ENCODE data around the gene LIMS2. TPM values are rescaled to one million over a fixed set of nuclear protein-coding genes. Genes with fewer than 3 reads are reported as not detected.

Gene LIMS2
- total and polyA plus RNA-seq, 2 experiments from 2014 or later: 1.6 to 3.5 TPM

DNA sequence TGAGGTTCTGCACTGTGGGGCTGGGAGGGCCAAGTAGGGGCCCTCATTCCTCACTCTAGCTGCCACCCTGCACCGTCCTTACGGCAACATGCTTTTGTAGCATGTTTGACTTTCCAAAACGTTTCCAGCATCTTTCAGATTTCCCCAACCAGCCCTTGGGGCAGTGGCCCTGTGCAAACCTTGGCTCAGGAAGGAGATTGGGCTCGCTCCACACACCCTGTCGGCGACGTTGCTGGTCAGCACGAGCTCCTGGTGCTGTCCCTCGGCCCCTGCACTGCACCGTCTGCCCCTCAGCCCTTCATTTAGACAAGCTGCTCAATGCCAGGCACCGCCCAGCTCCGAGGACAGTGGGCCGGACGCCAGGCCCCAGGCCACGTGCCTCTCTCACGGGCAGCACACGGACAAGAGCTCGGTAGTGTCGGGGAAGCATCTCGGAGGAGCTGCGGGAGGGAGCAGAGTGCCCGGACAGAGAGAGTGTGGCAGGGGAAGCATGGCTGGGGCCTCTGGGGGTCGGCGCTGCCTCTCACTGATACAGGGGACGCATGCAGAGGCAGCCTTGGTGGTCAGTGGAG, 22.5 kb downstream of the LIMS2 start:
- H3K27me3 ChIP-seq (ENCODE audit: insufficient read depth): no peaks in the 10 kb centered on the region
- H3K27me3 Mint-ChIP-seq (ENCODE audit: insufficient read depth, low read depth, poor library complexity): peaks cover 22% of the 10 kb centered on the region
- no peaks in the 10 kb centered on the region for H3F3A ChIP-seq (replicated peaks; ENCODE audit: low read depth)
- no peak overlapping the region for H3K4me3 ChIP-seq
- no peaks in the 10 kb centered on the region; the same call in 2 of the 3 replicates for H3K36me3 Mint-ChIP-seq (ENCODE audit: low read depth)
- H3K9me3 Mint-ChIP-seq: no peaks in the 10 kb centered on the region
- H4K20me1 ChIP-seq (replicated peaks; ENCODE audit: insufficient read depth): no peaks in the 10 kb centered on the region; the same call in 1 of the 2 replicates
- H3K79me2 ChIP-seq (replicated peaks; ENCODE audit: insufficient read depth): no peaks in the 10 kb centered on the region
- no peaks in the 10 kb centered on the region for H3K36me3 ChIP-seq (ENCODE audit: insufficient read depth)
- H2AFZ ChIP-seq: no peak overlapping the region
- no peak overlapping the region for H3K27ac ChIP-seq (ENCODE audit: low read depth)
- ATAC-seq (no peak), DNase-seq (ENCODE audit: low spot score) (no peak)
- no peak overlapping the region; the same call in 1 of the 2 replicates for H3K27ac Mint-ChIP-seq
- H3K9me2 ChIP-seq (ENCODE audit: insufficient read depth): no peaks in the 10 kb centered on the region
- H3K4me3 Mint-ChIP-seq: no peak overlapping the region
- TF ChIP-seq, protein P1, sequence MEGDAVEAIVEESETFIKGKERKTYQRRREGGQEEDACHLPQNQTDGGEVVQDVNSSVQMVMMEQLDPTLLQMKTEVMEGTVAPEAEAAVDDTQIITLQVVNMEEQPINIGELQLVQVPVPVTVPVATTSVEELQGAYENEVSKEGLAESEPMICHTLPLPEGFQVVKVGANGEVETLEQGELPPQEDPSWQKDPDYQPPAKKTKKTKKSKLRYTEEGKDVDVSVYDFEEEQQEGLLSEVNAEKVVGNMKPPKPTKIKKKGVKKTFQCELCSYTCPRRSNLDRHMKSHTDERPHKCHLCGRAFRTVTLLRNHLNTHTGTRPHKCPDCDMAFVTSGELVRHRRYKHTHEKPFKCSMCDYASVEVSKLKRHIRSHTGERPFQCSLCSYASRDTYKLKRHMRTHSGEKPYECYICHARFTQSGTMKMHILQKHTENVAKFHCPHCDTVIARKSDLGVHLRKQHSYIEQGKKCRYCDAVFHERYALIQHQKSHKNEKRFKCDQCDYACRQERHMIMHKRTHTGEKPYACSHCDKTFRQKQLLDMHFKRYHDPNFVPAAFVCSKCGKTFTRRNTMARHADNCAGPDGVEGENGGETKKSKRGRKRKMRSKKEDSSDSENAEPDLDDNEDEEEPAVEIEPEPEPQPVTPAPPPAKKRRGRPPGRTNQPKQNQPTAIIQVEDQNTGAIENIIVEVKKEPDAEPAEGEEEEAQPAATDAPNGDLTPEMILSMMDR (conservative IDR thresholded peaks at IDR 0.05; ENCODE audit: low read depth in 2 of 2): no peak
- TF ChIP-seq EZH2phosphoT487 (IDR thresholded peaks at IDR 0.05; ENCODE audit: unreplicated experiment): no peak
- no peak for TF ChIP-seq JUNB (IDR thresholded peaks at IDR 0.05; ENCODE audit: unreplicated experiment)
- no peak for TF ChIP-seq ZNF114 (CRISPR knock-in tag; IDR thresholded peaks at IDR 0.05)
- TF ChIP-seq, protein P2, sequence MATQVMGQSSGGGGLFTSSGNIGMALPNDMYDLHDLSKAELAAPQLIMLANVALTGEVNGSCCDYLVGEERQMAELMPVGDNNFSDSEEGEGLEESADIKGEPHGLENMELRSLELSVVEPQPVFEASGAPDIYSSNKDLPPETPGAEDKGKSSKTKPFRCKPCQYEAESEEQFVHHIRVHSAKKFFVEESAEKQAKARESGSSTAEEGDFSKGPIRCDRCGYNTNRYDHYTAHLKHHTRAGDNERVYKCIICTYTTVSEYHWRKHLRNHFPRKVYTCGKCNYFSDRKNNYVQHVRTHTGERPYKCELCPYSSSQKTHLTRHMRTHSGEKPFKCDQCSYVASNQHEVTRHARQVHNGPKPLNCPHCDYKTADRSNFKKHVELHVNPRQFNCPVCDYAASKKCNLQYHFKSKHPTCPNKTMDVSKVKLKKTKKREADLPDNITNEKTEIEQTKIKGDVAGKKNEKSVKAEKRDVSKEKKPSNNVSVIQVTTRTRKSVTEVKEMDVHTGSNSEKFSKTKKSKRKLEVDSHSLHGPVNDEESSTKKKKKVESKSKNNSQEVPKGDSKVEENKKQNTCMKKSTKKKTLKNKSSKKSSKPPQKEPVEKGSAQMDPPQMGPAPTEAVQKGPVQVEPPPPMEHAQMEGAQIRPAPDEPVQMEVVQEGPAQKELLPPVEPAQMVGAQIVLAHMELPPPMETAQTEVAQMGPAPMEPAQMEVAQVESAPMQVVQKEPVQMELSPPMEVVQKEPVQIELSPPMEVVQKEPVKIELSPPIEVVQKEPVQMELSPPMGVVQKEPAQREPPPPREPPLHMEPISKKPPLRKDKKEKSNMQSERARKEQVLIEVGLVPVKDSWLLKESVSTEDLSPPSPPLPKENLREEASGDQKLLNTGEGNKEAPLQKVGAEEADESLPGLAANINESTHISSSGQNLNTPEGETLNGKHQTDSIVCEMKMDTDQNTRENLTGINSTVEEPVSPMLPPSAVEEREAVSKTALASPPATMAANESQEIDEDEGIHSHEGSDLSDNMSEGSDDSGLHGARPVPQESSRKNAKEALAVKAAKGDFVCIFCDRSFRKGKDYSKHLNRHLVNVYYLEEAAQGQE (IDR thresholded peaks at IDR 0.05; ENCODE audit: unreplicated experiment): no peak
- TF ChIP-seq STAT1 (IDR thresholded peaks at IDR 0.05; ENCODE audit: unreplicated experiment): no peak
- TF ChIP-seq, protein P3, sequence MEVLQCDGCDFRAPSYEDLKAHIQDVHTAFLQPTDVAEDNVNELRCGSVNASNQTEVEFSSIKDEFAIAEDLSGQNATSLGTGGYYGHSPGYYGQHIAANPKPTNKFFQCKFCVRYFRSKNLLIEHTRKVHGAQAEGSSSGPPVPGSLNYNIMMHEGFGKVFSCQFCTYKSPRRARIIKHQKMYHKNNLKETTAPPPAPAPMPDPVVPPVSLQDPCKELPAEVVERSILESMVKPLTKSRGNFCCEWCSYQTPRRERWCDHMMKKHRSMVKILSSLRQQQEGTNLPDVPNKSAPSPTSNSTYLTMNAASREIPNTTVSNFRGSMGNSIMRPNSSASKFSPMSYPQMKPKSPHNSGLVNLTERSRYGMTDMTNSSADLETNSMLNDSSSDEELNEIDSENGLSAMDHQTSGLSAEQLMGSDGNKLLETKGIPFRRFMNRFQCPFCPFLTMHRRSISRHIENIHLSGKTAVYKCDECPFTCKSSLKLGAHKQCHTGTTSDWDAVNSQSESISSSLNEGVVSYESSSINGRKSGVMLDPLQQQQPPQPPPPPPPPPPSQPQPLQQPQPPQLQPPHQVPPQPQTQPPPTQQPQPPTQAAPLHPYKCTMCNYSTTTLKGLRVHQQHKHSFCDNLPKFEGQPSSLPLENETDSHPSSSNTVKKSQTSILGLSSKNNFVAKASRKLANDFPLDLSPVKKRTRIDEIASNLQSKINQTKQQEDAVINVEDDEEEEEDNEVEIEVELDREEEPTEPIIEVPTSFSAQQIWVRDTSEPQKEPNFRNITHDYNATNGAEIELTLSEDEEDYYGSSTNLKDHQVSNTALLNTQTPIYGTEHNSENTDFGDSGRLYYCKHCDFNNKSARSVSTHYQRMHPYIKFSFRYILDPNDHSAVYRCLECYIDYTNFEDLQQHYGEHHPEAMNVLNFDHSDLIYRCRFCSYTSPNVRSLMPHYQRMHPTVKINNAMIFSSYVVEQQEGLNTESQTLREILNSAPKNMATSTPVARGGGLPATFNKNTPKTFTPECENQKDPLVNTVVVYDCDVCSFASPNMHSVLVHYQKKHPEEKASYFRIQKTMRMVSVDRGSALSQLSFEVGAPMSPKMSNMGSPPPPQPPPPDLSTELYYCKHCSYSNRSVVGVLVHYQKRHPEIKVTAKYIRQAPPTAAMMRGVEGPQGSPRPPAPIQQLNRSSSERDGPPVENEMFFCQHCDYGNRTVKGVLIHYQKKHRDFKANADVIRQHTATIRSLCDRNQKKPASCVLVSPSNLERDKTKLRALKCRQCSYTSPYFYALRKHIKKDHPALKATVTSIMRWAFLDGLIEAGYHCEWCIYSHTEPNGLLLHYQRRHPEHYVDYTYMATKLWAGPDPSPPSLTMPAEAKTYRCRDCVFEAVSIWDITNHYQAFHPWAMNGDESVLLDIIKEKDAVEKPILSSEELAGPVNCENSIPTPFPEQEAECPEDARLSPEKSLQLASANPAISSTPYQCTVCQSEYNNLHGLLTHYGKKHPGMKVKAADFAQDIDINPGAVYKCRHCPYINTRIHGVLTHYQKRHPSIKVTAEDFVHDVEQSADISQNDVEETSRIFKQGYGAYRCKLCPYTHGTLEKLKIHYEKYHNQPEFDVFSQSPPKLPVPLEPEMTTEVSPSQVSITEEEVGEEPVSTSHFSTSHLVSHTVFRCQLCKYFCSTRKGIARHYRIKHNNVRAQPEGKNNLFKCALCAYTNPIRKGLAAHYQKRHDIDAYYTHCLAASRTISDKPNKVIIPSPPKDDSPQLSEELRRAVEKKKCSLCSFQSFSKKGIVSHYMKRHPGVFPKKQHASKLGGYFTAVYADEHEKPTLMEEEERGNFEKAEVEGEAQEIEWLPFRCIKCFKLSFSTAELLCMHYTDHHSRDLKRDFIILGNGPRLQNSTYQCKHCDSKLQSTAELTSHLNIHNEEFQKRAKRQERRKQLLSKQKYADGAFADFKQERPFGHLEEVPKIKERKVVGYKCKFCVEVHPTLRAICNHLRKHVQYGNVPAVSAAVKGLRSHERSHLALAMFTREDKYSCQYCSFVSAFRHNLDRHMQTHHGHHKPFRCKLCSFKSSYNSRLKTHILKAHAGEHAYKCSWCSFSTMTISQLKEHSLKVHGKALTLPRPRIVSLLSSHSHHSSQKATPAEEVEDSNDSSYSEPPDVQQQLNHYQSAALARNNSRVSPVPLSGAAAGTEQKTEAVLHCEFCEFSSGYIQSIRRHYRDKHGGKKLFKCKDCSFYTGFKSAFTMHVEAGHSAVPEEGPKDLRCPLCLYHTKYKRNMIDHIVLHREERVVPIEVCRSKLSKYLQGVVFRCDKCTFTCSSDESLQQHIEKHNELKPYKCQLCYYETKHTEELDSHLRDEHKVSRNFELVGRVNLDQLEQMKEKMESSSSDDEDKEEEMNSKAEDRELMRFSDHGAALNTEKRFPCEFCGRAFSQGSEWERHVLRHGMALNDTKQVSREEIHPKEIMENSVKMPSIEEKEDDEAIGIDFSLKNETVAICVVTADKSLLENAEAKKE (CRISPR knock-in tag; IDR thresholded peaks at IDR 0.05): no peak
- no peak for TF ChIP-seq EZH2 (IDR thresholded peaks at IDR 0.05; ENCODE audit: low read depth, unreplicated experiment)
- no peak overlapping the region for H3K4me2 ChIP-seq
- no peaks in the 10 kb centered on the region for H3K4me1 ChIP-seq (ENCODE audit: insufficient read depth)
- H3K4me1 Mint-ChIP-seq: peaks cover 10% of the 10 kb centered on the region
